Activated T-cell treated with anti-CD3 and anti-CD28 coated beads, Interleukin-2, amount 50 U/mL, for 72 hours (primary cell): ENCODE data around the gene EMILIN2. TPM values are rescaled to one million over a fixed set of nuclear protein-coding genes. Genes with fewer than 3 reads are reported as not detected.
"Not testable (repeated sequence)": the region's sequence is repeated elsewhere in the genome, so short reads cannot be mapped to it uniquely, and the experiment has no call there.

Source experiments
- ATAC-seq, 2 donors: fragments of 150-1000 bp; cut with Tn5 transposase; replicated peaks in 1 of 2; 2 replicates each; pipeline ENCODE4 v1.10.0; 2021; ENCODE audit warnings: moderate library complexity in 2 of 2, mild to moderate bottlenecking in 1 of 2
- DNase-seq, 2 donors: peaks; one replicate each; pipeline ENCODE4 v3.0.0; 2021 to 2022; ENCODE audit warnings: mixed read lengths in 1 of 2
- H3K27ac Mint-ChIP-seq: one replicate; pipeline ENCODE4 v1.8.0; 2022; ENCODE audit warnings: mild to moderate bottlenecking, moderate library complexity, mixed read lengths
- H3K27me3 Mint-ChIP-seq: one replicate; pipeline ENCODE4 v1.8.0; 2022; ENCODE audit warnings: low read depth, mixed read lengths
- H3K36me3 Mint-ChIP-seq, 2 donors: one replicate each; pipeline ENCODE4 v1.8.0; 2022; ENCODE audit warnings: mixed read lengths in 2 of 2, mild to moderate bottlenecking in 1 of 2; ENCODE audit not compliant: insufficient read depth in 2 of 2
- H3K4me1 Mint-ChIP-seq: one replicate; pipeline ENCODE4 v1.8.0; 2022; ENCODE audit warnings: low read depth, mixed read lengths
- H3K4me3 Mint-ChIP-seq, 2 donors: one replicate each; pipeline ENCODE4 v1.8.0; 2022; ENCODE audit warnings: mild to moderate bottlenecking in 2 of 2, mixed read lengths in 2 of 2, moderate library complexity in 2 of 2
- H3K9me3 Mint-ChIP-seq, 2 donors: one replicate each; pipeline ENCODE4 v1.8.0; 2022; ENCODE audit warnings: mixed read lengths in 2 of 2
- total RNA-seq, 2 donors: library from RNA; stranded (reverse); gene quantifications; one replicate each; pipeline ENCODE4 v1.2.3, GENCODE V29; 2022

EMILIN2 gene
- total RNA-seq, 2 donors from 2014 or later, result 12.7 to 18.3 TPM

- peaks cover 0 to 8% of the 10 kb centered on the region in 2 donors for H3K36me3 Mint-ChIP-seq
These were observed 63.5 kb downstream of the EMILIN2 start for GRCh38 chr18:2910261-2910660.

GRCh38 chr18:2910751-2911425, 64.1 kb downstream of the EMILIN2 start:
- no peak for ATAC-seq
- Mint-ChIP-seq H3K27ac (peak overlapping the region; percentile 30), H3K4me1 (peaks cover 17% of the 10 kb centered on the region), H3K4me3 (no peak overlapping the region), H3K36me3 (peaks cover 0 to 8% of the 10 kb centered on the region in 2 donors), H3K27me3 (no peaks in the 10 kb centered on the region), H3K9me3 (no peaks in the 10 kb centered on the region)
- DNase-seq, result no peak

More at GRCh38 chr18:2910261-2910660, 63.5 kb downstream of the EMILIN2 start:
- peaks cover 23% of the 10 kb centered on the region for H3K4me1 Mint-ChIP-seq
- ATAC-seq, result no peak
- H3K27ac Mint-ChIP-seq, result no peak overlapping the region
- H3K4me3 Mint-ChIP-seq, result no peak overlapping the region
- no peaks in the 10 kb centered on the region for H3K9me3 Mint-ChIP-seq
- H3K27me3 Mint-ChIP-seq, result no peaks in the 10 kb centered on the region
- no peak for DNase-seq

DNA sequence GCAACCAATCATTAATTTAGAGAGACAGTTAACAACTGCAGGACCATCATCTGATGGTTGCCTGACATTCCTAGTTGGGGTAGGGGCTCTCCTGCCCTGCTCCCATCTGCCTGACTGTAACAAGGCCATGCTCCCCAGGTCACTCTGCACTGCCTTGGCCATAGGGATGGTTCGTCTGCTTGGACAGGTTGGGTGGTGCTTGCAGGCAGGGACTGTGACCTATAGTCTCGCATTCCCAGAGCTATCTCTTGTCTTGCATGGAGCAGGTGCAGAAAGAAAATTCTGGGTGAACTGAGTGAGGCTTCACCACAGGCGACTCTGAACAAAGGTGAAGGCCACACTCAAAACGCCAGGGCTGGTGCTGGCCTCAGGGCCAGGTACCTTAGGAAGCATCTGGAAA, 64.7 kb downstream of the EMILIN2 start:
- DNase-seq (no peak), ATAC-seq (no peak)
- Mint-ChIP-seq H3K27ac (no peak overlapping the region), H3K36me3 (peaks cover under 1 to 13% of the 10 kb centered on the region in 2 donors), H3K27me3 (no peaks in the 10 kb centered on the region), H3K4me1 (peaks cover 22% of the 10 kb centered on the region), H3K4me3 (no peak overlapping the region), H3K9me3 (no peaks in the 10 kb centered on the region)

DNA sequence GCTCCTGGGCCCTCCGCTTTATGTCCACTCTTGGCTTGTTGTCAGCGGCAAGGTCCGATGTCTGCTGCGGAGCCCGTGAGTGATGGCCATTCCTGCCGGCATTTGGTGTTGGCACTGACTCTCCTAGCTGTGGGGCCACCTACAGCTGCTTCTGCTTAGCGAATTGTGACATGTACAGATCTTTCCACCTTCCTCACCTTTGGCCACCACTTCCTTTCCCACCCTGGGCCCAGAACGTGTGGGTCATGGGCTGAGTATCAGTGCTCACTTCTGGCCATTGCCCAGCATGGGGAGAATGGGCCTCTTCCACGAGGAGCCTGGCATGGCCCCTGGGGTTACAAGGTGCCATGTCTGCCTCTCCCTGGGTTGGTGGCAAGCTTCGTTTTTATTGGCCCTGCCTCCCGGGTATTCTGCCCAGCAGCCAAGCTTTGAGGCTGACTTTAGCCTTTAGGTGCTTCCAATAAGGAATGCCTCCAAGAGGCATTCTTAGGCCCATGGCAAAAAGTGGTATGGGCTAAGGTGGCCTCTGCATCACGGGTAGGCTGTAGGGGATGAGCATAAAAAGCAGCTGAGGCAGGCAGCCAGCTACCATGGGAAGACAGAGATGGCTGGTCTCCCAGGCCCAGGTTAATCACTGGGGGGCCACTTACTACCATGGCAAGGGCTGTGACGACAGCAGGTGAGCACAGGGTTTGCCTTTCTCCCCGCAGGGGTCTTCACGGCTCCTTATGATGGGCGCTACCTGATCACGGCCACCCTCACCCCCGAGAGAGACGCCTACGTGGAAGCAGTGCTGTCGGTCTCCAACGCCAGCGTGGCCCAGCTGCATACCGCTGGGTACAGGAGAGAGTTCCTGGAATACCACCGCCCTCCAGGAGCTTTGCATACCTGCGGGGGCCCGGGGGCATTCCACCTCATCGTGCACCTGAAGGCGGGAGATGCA, 65.8 kb downstream of the EMILIN2 start:
- Mint-ChIP-seq H3K9me3 (no peaks in the 10 kb centered on the region), H3K36me3 (peaks cover 5 to 19% of the 10 kb centered on the region in 2 donors), H3K27ac (peak overlapping the region; percentile 19), H3K4me3 (no peak overlapping the region), H3K27me3 (no peaks in the 10 kb centered on the region), H3K4me1 (peaks cover 23% of the 10 kb centered on the region)
- DNase-seq (no peak), ATAC-seq (no peak)

- H3K4me3 Mint-ChIP-seq, result no peak overlapping the region
- peak in 1 of 2 donors; percentile 15 for ATAC-seq
- peaks cover 7 to 19% of the 10 kb centered on the region in 2 donors for H3K36me3 Mint-ChIP-seq
- peak overlapping the region; percentile 19 for H3K27ac Mint-ChIP-seq
- no peaks in the 10 kb centered on the region for H3K9me3 Mint-ChIP-seq
- peaks cover 16% of the 10 kb centered on the region for H3K4me1 Mint-ChIP-seq
- no peak for DNase-seq
- no peaks in the 10 kb centered on the region for H3K27me3 Mint-ChIP-seq
These were observed 66.7 kb downstream of the EMILIN2 start for GRCh38 chr18:2913398-2914005.

DNA sequence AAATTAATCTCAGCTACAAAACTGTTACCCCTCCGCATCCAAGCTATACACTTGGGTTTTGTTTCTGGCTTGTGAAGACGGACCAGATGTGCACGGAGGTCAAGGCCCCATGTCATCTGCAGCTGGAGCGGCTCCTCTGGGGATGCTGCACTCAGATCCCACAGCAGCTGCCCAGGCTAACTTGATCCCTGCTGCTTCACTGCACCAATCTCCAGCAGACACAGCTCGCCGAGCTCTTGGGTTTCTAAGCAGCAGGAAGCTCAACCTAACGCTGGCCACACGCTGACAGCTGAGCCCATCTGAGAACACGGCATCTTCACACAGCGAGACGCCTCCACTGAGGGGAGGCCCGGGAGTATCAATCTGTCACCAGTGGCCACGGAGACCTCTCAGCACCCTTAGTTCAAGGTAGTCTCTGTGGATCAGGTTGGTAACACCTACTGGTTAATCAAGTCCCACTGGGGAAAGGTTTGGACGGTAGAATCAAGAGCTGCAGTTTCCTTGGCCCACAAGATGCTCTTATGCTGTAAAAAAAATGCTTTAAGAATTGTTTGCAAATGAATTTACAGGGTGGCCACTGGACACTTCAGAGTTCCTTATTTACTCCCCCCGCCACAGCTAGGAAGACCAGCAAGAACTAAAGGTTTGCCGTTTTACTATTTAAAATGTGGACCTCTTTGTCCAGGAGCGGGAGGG, 67.5 kb downstream of the EMILIN2 start:
- DNase-seq (no peak), ATAC-seq (no peak)
- Mint-ChIP-seq H3K36me3 (peaks cover 7 to 19% of the 10 kb centered on the region in 2 donors), H3K27me3 (no peaks in the 10 kb centered on the region), H3K27ac (peak overlapping the region; percentile 38), H3K4me3 (no peak overlapping the region), H3K9me3 (no peaks in the 10 kb centered on the region), H3K4me1 (peaks cover 15% of the 10 kb centered on the region)

DNA sequence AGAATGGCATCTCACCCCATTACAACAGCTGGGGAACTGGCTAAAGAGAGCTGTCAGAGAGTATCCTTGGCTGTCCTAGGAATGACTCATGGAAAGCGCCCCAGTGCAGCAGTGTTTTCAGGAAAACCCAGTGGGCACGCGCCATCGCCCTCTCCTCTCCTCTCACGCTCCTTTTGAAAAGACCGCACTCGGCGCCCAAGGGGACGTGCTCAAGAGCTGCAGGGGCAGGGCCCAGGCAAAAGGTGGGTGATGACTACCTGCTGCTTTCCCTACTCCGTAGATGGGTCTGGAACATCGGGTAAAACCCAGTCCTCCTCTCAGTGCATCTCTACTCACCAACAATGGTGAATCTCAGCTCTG, 68.1 kb downstream of the EMILIN2 start:
- H3K4me3 Mint-ChIP-seq, result no peak overlapping the region
- DNase-seq (no peak), ATAC-seq (no peak)
- no peaks in the 10 kb centered on the region for H3K27me3 Mint-ChIP-seq
- H3K4me1 Mint-ChIP-seq, result peaks cover 15% of the 10 kb centered on the region
- H3K36me3 Mint-ChIP-seq, result peaks cover 7 to 22% of the 10 kb centered on the region in 2 donors
- H3K27ac Mint-ChIP-seq, result peak overlapping the region; percentile 38
- H3K9me3 Mint-ChIP-seq, result no peaks in the 10 kb centered on the region

- H3K36me3 Mint-ChIP-seq, result peaks cover 7 to 28% of the 10 kb centered on the region in 2 donors
- peaks cover 15% of the 10 kb centered on the region for H3K4me1 Mint-ChIP-seq
- not testable (repeated sequence) for H3K27ac Mint-ChIP-seq, DNase-seq, H3K27me3 Mint-ChIP-seq, H3K9me3 Mint-ChIP-seq, ATAC-seq, H3K4me3 Mint-ChIP-seq
These were observed 68.7 kb downstream of the EMILIN2 start for GRCh38 chr18:2915486-2915885.

- peaks cover 7 to 34% of the 10 kb centered on the region in 2 donors for H3K36me3 Mint-ChIP-seq
- no peak for ATAC-seq
- no peak overlapping the region for H3K4me3 Mint-ChIP-seq
- H3K4me1 Mint-ChIP-seq, result peaks cover 15% of the 10 kb centered on the region
- DNase-seq, result no peak
- H3K9me3 Mint-ChIP-seq, result no peaks in the 10 kb centered on the region
- no peaks in the 10 kb centered on the region for H3K27me3 Mint-ChIP-seq
- H3K27ac Mint-ChIP-seq, result peak overlapping the region; percentile 66
These were observed 69.4 kb downstream of the EMILIN2 start for GRCh38 chr18:2916184-2916583.

DNA sequence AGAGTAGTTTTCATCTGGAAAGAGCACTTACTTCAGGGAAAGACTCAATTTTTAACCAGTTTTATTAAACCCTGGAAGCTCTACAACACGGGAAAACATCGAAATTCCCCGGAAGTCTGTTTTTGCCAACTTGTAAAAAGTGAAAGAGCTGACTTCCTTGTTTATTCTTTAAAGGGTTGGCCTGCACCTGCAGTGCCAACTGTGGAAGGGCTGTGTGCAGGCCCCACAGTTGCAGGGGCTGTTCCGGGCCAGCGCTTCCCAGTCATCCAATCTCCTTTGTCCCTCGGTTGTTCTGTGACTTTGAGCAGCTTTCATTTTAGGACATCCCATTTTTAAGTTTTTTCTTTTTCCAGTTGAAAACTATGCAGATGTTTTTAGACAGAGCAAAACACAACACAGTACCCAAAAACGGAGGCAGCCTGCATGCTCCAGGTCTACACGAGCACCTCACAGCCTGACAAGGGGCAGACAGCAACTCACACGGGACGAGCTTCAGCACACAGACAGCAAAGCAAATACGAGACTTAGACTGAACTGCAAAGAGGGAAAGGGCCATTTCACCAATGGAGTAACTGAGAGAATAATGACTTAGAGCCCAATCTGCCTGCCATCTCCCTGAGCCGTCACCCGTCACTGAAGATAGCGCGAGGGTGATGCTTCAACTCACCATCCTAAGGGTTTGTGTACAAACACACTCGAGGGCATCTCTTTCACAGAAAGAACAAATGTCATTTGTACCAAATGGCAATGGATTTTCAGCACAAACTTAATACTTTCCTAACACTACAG, 70.6 kb downstream of the EMILIN2 start:
- no peaks in the 10 kb centered on the region for H3K27me3 Mint-ChIP-seq

DNA sequence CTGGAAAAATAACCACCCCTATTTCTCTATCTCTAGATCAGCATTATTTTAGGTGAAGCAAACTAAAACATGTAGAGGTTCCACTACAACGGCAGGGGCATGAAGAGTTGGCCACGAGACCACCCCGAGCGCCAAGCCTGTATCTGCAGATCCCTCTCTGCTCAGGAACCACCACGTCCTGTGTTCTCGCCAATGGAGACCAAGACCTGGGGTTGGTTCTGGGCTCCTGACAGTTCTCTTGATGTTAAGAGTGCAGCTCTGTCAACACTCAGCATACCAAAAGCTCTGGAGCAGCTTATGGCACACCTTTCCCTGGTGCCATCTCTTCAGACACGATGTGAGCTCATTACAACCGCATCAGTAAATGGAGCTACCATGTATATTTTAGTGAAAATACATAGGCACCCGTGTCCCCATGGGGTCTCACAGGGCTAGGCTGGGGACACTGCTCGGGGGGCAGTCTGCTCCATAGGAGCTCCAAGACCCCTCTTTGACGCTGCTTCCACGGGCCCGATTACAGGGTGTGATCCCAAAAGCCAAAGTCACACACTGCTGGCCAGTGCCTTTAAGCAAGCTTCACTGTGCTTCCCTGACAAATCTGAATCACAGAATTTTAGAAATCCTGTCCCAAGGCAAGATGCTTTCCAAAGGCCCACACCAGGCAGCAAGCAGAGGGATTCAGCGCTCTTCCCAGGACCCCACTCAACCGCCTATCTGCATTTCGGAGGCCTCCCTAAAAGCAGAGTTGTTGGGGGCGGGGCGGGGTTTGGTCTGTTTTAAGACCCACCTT, 72.2 kb downstream of the EMILIN2 start:
- H3K27ac Mint-ChIP-seq, result peak overlapping the region; percentile 76
- H3K4me3 Mint-ChIP-seq, result no peak overlapping the region
- H3K4me1 Mint-ChIP-seq, result peaks cover 15% of the 10 kb centered on the region
- no peak for DNase-seq
- H3K27me3 Mint-ChIP-seq, result no peaks in the 10 kb centered on the region
- no peaks in the 10 kb centered on the region for H3K9me3 Mint-ChIP-seq
- H3K36me3 Mint-ChIP-seq, result peaks cover 11 to 37% of the 10 kb centered on the region in 2 donors
- no peak for ATAC-seq

More for the DNA sequence above, 70.6 kb downstream of the EMILIN2 start:
- Mint-ChIP-seq H3K27ac (peak overlapping the region; percentile 77), H3K36me3 (peaks cover 7 to 38% of the 10 kb centered on the region in 2 donors), H3K4me1 (peaks cover 15% of the 10 kb centered on the region), H3K9me3 (no peaks in the 10 kb centered on the region), H3K4me3 (no peak overlapping the region)
- ATAC-seq, result no peak
- DNase-seq, result no peak
